ENCODE results near the gene PARD3. TPM values are rescaled to one million over a fixed set of nuclear protein-coding genes. Genes with fewer than 3 reads are reported as not detected.

The PARD3 gene
- polyA plus RNA-seq, 1 donor from 2014 or later, result 12.4 TPM

- Histone ChIP-seq H3K9me2 (ENCODE audit: insufficient read depth, low read length) (no peaks in the 10 kb centered on the region), H3K36me3 (ENCODE audit: insufficient read depth, low read length) (no peaks in the 10 kb centered on the region), H3K9me3 (ENCODE audit: low read length) (no peaks in the 10 kb centered on the region), H4K20me1 (ENCODE audit: insufficient read depth) (no peaks in the 10 kb centered on the region), H3K9ac (ENCODE audit: low read length) (no peak overlapping the region), H3K27ac (ENCODE audit: low read length) (no peak overlapping the region), H3K4me2 (ENCODE audit: low read length) (no peak overlapping the region), H3K4me3 (ENCODE audit: low read length) (no peak overlapping the region), H2AFZ (ENCODE audit: low read depth, low read length) (no peak overlapping the region), H3K27me3 (ENCODE audit: insufficient read depth, low read depth, low read length) (no peaks in the 10 kb centered on the region), H3K79me2 (replicated peaks; ENCODE audit: insufficient read depth, low read length) (peaks cover 4% of the 10 kb centered on the region), H3F3A (ENCODE audit: insufficient read depth, low read length, poor library complexity, severe bottlenecking) (peaks cover 12% of the 10 kb centered on the region)
- no peak for TF ChIP-seq SMC3 (conservative IDR thresholded peaks at IDR 0.05; ENCODE audit: poor library complexity)
- TF ChIP-seq POLR2AphosphoS5 (IDR thresholded peaks at IDR 0.05), result no peak
- TF ChIP-seq MXI1 (conservative IDR thresholded peaks at IDR 0.05; ENCODE audit: poor library complexity, severe bottlenecking), result no peak
- TF ChIP-seq TAF1 (IDR thresholded peaks at IDR 0.05; ENCODE audit: low read depth), result no peak
- TF ChIP-seq EZH2 (IDR thresholded peaks at IDR 0.05; ENCODE audit: borderline replicate concordance, insufficient read depth, low read length, poor library complexity, severe bottlenecking), result no peak
- no peak for TF ChIP-seq CTCF (IDR thresholded peaks at IDR 0.05; ENCODE audit: poor library complexity, severe bottlenecking)
- no peak for TF ChIP-seq EP300 (conservative IDR thresholded peaks at IDR 0.05; ENCODE audit: poor library complexity, severe bottlenecking)
- TF ChIP-seq RAD21 (conservative IDR thresholded peaks at IDR 0.05), result no peak
- no peak for TF ChIP-seq REST (IDR thresholded peaks at IDR 0.05; ENCODE audit: borderline replicate concordance)
Observed at GRCh38 chr10:34580214-34580613, 234.9 kb downstream of the PARD3 start.

- Histone ChIP-seq H3F3A (ENCODE audit: insufficient read depth, low read length, poor library complexity, severe bottlenecking) (peaks cover 12% of the 10 kb centered on the region), H3K9me3 (ENCODE audit: low read length) (no peaks in the 10 kb centered on the region), H3K27me3 (ENCODE audit: insufficient read depth, low read depth, low read length) (no peaks in the 10 kb centered on the region), H3K4me3 (ENCODE audit: low read length) (no peak overlapping the region), H3K9me2 (ENCODE audit: insufficient read depth, low read length) (no peaks in the 10 kb centered on the region), H4K20me1 (ENCODE audit: insufficient read depth) (no peaks in the 10 kb centered on the region), H3K27ac (ENCODE audit: low read length) (no peak overlapping the region), H3K4me2 (ENCODE audit: low read length) (no peak overlapping the region), H3K79me2 (replicated peaks; ENCODE audit: insufficient read depth, low read length) (peaks cover 4% of the 10 kb centered on the region), H3K36me3 (ENCODE audit: insufficient read depth, low read length) (no peaks in the 10 kb centered on the region), H2AFZ (ENCODE audit: low read depth, low read length) (no peak overlapping the region), H3K9ac (ENCODE audit: low read length) (no peak overlapping the region)
- TF ChIP-seq MXI1 (conservative IDR thresholded peaks at IDR 0.05; ENCODE audit: poor library complexity, severe bottlenecking) (no peak), EP300 (conservative IDR thresholded peaks at IDR 0.05; ENCODE audit: poor library complexity, severe bottlenecking) (no peak), TAF1 (IDR thresholded peaks at IDR 0.05; ENCODE audit: low read depth) (no peak), CTCF (IDR thresholded peaks at IDR 0.05; ENCODE audit: poor library complexity, severe bottlenecking) (no peak), RAD21 (conservative IDR thresholded peaks at IDR 0.05) (no peak), EZH2 (IDR thresholded peaks at IDR 0.05; ENCODE audit: borderline replicate concordance, insufficient read depth, low read length, poor library complexity, severe bottlenecking) (no peak), REST (IDR thresholded peaks at IDR 0.05; ENCODE audit: borderline replicate concordance) (no peak), POLR2AphosphoS5 (IDR thresholded peaks at IDR 0.05) (no peak), SMC3 (conservative IDR thresholded peaks at IDR 0.05; ENCODE audit: poor library complexity) (no peak)
Observed at GRCh38 chr10:34578468-34578867, 236.6 kb downstream of the PARD3 start.
